Measurements from ENCODE around the gene NT5DC1.

Gene NT5DC1

DNA sequence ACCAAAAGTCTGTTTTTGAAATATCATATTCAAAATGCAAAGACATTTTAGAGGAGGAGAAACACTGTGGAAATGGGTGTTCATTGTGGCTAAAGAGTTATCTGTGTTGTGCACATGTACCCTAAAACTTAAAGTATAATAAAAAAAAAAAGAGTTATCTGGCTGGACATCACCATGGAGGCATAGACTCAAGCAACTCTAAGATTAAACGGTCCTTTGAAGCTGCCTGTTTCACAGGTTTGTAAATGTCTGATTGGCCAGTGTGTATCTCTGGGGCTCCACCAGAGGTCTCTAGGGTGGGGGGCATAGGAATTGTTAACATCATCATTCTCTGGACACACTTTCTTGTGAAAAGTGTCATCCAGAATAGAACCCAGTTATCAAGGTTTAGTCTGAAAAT lies 114.0 kb downstream of the NT5DC1 start:
- no peak for TF ChIP-seq CTCF (IDR thresholded peaks at IDR 0.05)
- Histone ChIP-seq H3K27ac (no peak overlapping the region), H3K4me3 (no peak overlapping the region)
- no peak for DNase-seq (ENCODE audit: low spot score)

DNA sequence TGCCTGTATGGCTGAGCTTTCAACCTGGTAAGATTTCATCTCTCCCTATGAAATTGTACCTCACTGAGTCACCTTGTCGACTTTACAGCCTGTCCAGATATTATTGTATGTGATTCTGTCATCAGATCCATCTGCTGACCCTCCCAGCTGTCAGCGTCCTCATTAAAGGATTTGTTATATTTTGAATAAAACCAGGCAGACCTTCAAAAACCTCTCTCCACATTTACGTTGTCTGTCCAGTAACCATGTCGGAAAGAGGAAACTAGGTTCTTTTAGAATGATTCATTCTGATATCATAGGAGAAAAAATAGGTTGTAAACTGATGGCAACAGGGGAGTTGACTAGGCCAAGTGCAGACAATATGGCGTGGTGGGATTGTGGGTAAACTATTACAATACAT lies 114.8 kb downstream of the NT5DC1 start:
- no peak overlapping the region for H3K4me3 ChIP-seq
- no peak for TF ChIP-seq CTCF (IDR thresholded peaks at IDR 0.05)
- no peak overlapping the region for H3K27ac ChIP-seq
- no peak for DNase-seq (ENCODE audit: low spot score)

DNA sequence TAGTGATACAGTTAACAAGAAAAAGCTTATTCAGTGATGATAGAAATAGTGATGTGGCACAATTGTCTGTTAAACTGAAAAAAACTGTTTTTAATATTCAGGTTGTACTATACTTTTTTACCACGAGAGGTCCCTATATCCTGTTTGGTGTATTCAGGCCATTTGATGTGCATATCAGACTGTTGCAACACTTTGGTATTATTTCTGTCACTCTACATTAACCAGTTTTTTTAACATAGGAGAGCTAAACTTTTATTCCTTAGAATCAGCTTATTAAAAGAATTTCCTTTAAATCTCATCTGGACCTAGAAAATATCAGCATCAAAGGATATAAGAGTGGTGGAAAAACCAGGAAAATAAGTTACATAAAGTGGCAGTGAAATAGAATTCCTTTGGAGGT lies 116.4 kb downstream of the NT5DC1 start:
- Histone ChIP-seq H3K4me3 (no peak overlapping the region), H3K27ac (no peak overlapping the region)
- TF ChIP-seq CTCF (IDR thresholded peaks at IDR 0.05), result peak; percentile 35
- DNase-seq (ENCODE audit: low spot score), result no peak

- DNase-seq (ENCODE audit: low spot score), result no peak
- Histone ChIP-seq H3K4me3 (no peak overlapping the region), H3K27ac (no peak overlapping the region)
- no peak for TF ChIP-seq CTCF (IDR thresholded peaks at IDR 0.05)
Measured at GRCh38 chr6:116218172-116218633, 117.5 kb downstream of the NT5DC1 start.

DNA sequence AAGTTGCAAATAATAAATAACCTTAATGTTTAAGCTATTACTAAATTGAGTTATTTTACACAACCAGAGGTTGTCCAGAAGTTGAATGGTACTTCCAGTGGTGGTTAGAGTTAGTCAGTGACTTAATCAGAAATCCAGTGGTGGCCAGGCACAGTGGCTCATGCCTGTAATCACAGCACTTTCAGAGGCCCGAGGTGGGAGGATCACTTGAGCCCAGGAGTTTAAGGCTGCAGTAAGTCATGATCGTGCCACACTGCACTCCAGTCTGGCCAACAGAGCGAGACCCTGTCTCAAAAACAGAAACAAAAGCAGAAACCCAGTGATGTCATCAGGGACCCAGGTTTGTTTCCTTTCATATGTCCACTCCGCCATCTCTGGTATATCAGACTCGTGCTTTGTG lies 118.2 kb downstream of the NT5DC1 start:
- H3K27ac ChIP-seq, result no peak overlapping the region
- no peak overlapping the region for H3K4me3 ChIP-seq
- no peak for TF ChIP-seq CTCF (IDR thresholded peaks at IDR 0.05)
- no peak for DNase-seq (ENCODE audit: low spot score)

- Histone ChIP-seq H3K4me3 (no peak overlapping the region), H3K27ac (no peak overlapping the region)
- TF ChIP-seq CTCF (IDR thresholded peaks at IDR 0.05), result no peak
- DNase-seq (ENCODE audit: low spot score), result no peak
Measured at GRCh38 chr6:116221067-116221466, 120.4 kb downstream of the NT5DC1 start.

DNA sequence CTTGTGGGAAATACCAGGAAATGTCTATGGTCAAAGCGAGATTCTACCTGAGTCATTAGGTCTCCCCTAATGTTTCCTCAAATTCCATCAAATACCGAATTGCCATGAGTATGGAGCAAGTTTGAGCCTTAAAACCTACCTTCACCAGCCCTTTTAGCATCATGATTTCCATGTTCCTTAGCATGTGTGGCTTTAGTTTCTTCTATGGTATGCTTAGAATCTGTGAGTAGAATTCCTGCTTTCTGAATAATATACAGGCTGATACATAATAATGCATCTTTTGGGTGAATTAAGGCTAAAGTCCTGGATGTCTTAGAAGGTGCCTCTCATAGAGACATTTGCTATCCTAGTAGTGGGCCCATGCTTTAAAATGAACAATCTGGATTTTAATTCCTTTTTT lies 121.3 kb downstream of the NT5DC1 start:
- TF ChIP-seq CTCF (IDR thresholded peaks at IDR 0.05), result no peak
- Histone ChIP-seq H3K27ac (no peak overlapping the region), H3K4me3 (no peak overlapping the region)
- DNase-seq (ENCODE audit: low spot score), result no peak

Measured in coronary artery (tissue), 2 donors.